Left renal cortex interstitium (tissue), 4 donors: ENCODE results near the gene ZNF684. TPM values are rescaled to one million over a fixed set of nuclear protein-coding genes. Genes with fewer than 3 reads are reported as not detected.
"Not testable (repeated sequence)": the region's sequence is repeated elsewhere in the genome, so short reads cannot be mapped to it uniquely, and the experiment has no call there.

ENCODE experiments used
- DNase-seq, 4 donors: peaks; one replicate each; pipeline ENCODE4 v3.0.0-alpha.2; 2013; ENCODE audit warnings: low read depth in 4 of 4, low spot score in 2 of 4, missing footprints in 1 of 4
- polyA plus RNA-seq, 4 donors: library from polyadenylated mRNA; unstranded; fragments of 120-200 nt; gene quantifications; one replicate each; pipeline ENCODE4 v1.2.1, GENCODE V29; 2013; ENCODE audit not compliant: insufficient read length in 4 of 4

The ZNF684 gene
- polyA plus RNA-seq, 4 donors, result 9.8 to 13.0 (median 11.1) TPM

GRCh38 chr1:40564913-40565312 is 33.5 kb downstream of the ZNF684 start:
- DNase-seq, result no peak

- DNase-seq, result no peak
These were observed 36.4 kb downstream of the ZNF684 start for GRCh38 chr1:40567825-40568224.

DNA sequence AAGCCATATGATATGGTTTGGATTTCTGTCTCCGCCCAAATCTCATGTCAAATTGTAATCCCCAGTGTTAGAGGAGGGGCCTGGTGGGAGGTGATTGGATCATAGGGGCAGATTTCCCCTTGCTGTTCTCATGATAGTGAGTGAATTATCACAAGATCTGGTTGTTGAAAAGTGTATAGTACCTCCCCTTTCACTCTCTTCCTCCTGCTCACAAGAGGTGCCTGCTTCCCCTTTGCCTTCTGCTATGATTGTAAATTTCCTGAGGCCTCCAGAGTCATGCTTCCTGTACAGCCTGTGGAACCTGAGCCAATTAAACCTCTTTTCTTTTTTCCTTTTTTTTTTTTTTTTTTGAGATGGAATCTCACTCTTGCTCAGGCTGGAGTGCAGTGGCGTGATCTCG is 43.4 kb downstream of the ZNF684 start:
- DNase-seq, result not testable (repeated sequence)

GRCh38 chr1:40575336-40575735 is 43.9 kb downstream of the ZNF684 start:
- no peak for DNase-seq

DNA sequence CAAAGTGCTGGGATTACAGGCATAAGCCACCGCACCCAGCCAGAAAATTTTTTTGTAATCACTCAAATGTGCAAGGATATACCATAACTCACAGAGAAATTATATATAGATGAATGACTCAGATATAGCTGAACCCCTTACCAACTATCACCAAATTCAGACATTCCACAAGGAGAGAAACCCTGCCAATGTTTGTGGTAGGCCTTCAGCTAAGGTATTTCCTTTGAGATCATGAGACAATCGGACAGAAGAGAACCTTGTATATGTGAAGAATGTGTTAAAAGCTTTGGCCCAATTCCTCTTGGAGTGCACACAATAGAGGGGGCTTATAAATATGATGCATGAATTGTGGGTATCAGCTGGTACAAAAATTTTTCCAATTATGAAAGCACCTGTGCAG is 50.7 kb downstream of the ZNF684 start:
- DNase-seq, result no peak

- no peak for DNase-seq
These were observed 52.5 kb downstream of the ZNF684 start for GRCh38 chr1:40583980-40584379.

DNA sequence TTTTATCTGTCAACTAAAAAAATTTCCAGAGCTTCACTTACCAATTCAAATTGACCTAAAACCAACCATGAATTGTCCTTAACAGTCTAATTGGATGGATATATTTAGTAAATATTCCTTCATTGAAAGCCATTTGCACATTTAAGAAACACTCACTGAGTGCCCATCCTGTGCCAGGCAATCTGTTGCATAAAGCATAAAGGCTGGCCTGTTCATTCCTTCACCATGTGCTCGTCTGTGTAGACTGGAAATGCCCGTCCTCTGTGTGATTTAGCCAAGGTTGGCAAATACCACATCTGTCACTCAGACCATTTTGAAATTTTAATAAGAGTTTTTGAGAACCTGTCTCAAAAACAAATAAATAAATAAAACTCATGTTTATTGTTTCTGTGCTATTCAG is 57.1 kb downstream of the ZNF684 start:
- DNase-seq, result no peak

DNA sequence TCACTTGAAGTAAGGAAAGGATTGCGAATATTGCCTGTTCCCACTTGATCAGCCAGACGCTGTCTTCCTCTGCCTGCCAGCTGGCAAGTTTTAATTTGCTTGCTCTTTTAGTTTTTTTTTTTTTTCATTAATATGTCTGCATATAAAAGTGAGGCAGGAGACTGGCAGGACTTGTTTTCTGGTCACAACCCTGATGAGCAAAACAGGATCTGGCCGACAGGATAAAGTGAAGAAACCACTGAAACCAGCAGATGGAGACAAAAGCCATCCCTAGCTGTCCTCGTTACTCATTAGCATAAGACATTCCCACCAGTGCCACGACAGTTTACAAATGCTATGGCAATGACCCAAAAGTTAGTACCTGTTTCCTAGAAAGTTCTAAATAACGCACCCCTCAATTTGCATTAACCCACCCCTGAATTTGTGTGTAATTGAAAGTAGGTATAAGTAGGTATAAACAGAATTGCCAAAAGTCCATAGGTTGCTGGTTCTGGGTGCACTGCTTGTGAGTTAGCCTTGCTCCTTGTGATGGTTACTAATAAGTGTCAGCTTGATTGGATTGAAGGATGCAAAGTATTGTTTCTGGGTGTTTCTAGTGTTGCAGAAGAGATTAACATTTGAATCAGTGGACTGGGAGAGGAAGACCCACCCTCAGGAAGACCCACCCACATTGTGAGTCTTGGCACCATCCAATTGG is 60.8 kb downstream of the ZNF684 start:
- peak in 1 of 4 donors; percentile 15 for DNase-seq

- no peak for DNase-seq
These were observed 62.2 kb downstream of the ZNF684 start for GRCh38 chr1:40593449-40594186.

DNA sequence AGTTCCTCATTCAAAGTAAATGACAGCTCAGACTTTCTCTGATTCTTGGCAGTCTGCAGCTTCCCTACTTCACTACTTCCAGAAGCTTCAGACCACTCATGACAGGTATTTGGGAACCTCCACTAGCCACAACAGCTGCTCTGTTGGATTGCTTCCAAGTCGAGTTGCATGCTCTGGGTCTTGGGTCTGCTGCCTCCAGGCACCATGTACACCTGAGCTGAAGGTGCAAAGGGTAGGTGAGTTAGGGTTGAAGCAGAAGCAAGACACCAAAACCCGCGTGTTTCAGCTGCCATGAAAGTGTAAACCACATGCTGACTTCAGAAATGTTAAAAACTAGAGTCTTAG is 62.7 kb downstream of the ZNF684 start:
- no peak for DNase-seq

DNA sequence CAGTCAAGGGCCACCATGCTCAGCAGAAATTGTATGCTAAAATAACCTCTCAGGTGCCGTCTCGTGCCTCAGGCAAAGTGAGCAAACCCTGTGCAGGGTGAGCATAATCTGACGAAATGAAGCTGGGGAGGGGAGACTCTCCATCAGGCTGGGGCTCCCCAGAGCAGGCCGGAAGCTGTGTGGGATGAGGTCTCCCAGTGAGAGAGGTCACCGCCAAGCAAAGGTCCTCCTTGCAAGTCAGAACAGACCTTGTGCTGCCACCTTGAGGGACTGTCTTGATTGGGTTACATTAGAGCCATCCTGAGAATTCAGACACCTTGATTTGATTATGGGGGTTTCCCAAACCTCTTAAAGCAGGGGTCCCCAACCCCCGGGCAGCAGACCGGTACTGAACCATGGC is 64.2 kb downstream of the ZNF684 start:
- no peak for DNase-seq

Other genes starting within 250 kb of the ZNF684 start
- 10 to 100 TPM; 19.2 to 39.4 (median 30.2) TPM for gene COL9A2, start 214.4 kb upstream of the ZNF684 start, polyA plus RNA-seq
- gene SMAP2, start 157.9 kb upstream of the ZNF684 start, polyA plus RNA-seq, result 10 to 100 TPM; 20.1 to 27.4 (median 24.3) TPM
- gene ZFP69B, start 81.2 kb upstream of the ZNF684 start, polyA plus RNA-seq, result 1 to 10 TPM; 4.8 to 6.1 (median 5.7) TPM
- 1 to 10 TPM; 6.3 to 9.5 (median 6.9) TPM for gene ZFP69, start 54.3 kb upstream of the ZNF684 start, polyA plus RNA-seq
- gene EXO5, start 22.9 kb upstream of the ZNF684 start, polyA plus RNA-seq, result 10 to 100 TPM; 10.8 to 13.5 (median 11.6) TPM
- gene RIMS3, start 134.0 kb downstream of the ZNF684 start, polyA plus RNA-seq, result 1 to 10 TPM; 1.4 to 1.8 (median 1.7) TPM
- 100 to 1,000 TPM in 2 of 4 donors, 10 to 100 TPM in 2; 89.7 to 121 (median 98.4) TPM for gene NFYC, start 160.1 kb downstream of the ZNF684 start, polyA plus RNA-seq